ENCODE measurements around the gene UTF1.
A peak's percentile ranks its signal among the peaks of the same experiment; 100 is the strongest.

Gene UTF1

DNA sequence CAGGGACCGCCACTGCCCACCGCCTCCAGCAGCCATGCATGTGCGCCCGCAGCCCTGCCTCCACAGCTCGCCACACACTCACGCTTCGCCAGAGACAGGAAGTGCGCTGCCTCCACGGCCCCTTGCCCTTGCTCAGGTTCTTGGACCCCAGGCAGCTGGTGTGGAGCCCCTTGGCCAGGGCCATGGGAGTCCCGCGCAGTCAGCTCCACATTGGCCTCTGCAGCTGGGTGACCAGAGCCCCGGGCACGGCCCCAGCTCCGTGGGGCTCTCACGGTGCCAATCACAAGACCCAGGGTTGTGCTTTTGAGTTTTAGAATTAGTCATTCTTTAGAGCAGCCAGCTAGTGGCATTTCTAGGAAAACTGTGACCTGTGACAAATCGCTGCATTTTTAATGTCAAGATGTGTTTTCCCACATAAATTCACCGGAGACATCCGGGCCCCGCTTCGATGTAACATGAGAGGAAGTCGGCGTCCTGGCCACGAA is 4.3 kb upstream of the UTF1 start:
- H3K79me1 ChIP-seq (ENCODE audit: low read length), result no peaks in the 10 kb centered on the region
- no peak overlapping the region for H2BK120ac ChIP-seq (ENCODE audit: low read depth, low read length)
- no peak overlapping the region for H3K18ac ChIP-seq (ENCODE audit: low read length)
- no peak overlapping the region for H4K5ac ChIP-seq (ENCODE audit: low read length)
- H3K4ac ChIP-seq (ENCODE audit: low read depth, low read length), result peak overlapping the region; percentile 44
- H3K27me3 ChIP-seq (ENCODE audit: insufficient read depth, low read length, poor library complexity), result peaks cover 11% of the 10 kb centered on the region
- H3K23ac ChIP-seq (ENCODE audit: low read length), result no peak overlapping the region
- no peak overlapping the region for H3K9ac ChIP-seq (ENCODE audit: low read length)
- H3K4me2 ChIP-seq (ENCODE audit: low read length), result no peak overlapping the region
- no peaks in the 10 kb centered on the region for H3K36me3 ChIP-seq (ENCODE audit: control insufficient read depth, insufficient read depth, low read length)
- no peak overlapping the region for H3K27ac ChIP-seq (ENCODE audit: low read depth, low read length)
- no peak overlapping the region for H3K56ac ChIP-seq (ENCODE audit: low read length)
- H2AK5ac ChIP-seq (ENCODE audit: low read length), result no peak overlapping the region
- DNase-seq, result no peak
- no peak overlapping the region for H2BK15ac ChIP-seq (replicated peaks; ENCODE audit: low read depth)
- H4K8ac ChIP-seq (ENCODE audit: low read depth, low read length), result no peak overlapping the region
- H3K79me2 ChIP-seq (ENCODE audit: control insufficient read depth, insufficient read depth, low read length), result no peaks in the 10 kb centered on the region
- H3K4me3 ChIP-seq (ENCODE audit: low read length), result no peak overlapping the region
- H3K4me1 ChIP-seq (ENCODE audit: control insufficient read depth, low read depth, low read length), result no peaks in the 10 kb centered on the region
- no peak overlapping the region for H2BK5ac ChIP-seq (ENCODE audit: low read length)
- WGBS (ENCODE audit: extremely low coverage, insufficient coverage, low lambda C conversion rate), result no CpG with 5 or more reads among the region's 23 CpGs

DNA sequence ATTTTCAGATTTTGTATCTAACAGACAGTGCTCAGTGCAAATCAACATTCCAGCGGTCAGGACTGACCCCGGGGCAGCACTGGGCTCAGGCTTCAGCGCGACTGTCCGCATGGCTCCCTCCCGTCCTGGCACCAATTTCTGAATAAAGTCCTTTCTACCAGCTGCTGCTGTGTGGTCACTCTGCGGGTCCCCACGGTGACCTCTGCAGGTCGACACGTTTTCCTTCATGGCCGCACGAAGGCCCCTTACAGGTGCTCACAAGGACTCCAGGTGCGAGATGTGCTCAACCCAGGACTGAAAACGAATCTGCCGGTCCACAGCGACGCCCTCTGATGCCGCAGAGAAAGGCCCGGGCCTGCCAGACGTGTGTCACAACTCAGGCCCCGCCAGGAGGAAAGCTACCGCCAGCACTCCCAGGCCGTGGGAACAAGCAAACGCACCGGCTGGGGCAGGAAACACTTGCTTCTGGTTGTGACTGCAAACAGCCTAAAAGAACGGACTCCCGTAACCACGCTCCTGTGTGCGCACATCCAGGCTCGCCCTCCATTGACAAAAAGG is 3.7 kb upstream of the UTF1 start:
- Histone ChIP-seq H3K9ac (ENCODE audit: low read length) (no peak overlapping the region), H2BK5ac (ENCODE audit: low read length) (no peak overlapping the region), H3K4me1 (ENCODE audit: control insufficient read depth, low read depth, low read length) (no peaks in the 10 kb centered on the region), H2BK120ac (ENCODE audit: low read depth, low read length) (no peak overlapping the region), H3K4ac (ENCODE audit: low read depth, low read length) (no peak overlapping the region), H3K27ac (ENCODE audit: low read depth, low read length) (no peak overlapping the region), H3K36me3 (ENCODE audit: control insufficient read depth, insufficient read depth, low read length) (no peaks in the 10 kb centered on the region), H3K79me1 (ENCODE audit: low read length) (no peaks in the 10 kb centered on the region), H4K8ac (ENCODE audit: low read depth, low read length) (no peak overlapping the region), H3K79me2 (ENCODE audit: control insufficient read depth, insufficient read depth, low read length) (no peaks in the 10 kb centered on the region), H2AK5ac (ENCODE audit: low read length) (no peak overlapping the region), H3K56ac (ENCODE audit: low read length) (no peak overlapping the region), H3K4me2 (ENCODE audit: low read length) (no peak overlapping the region), H3K23ac (ENCODE audit: low read length) (no peak overlapping the region), H4K5ac (ENCODE audit: low read length) (no peak overlapping the region), H2BK15ac (replicated peaks; ENCODE audit: low read depth) (no peak overlapping the region), H3K4me3 (ENCODE audit: low read length) (no peak overlapping the region), H3K27me3 (ENCODE audit: insufficient read depth, low read length, poor library complexity) (peaks cover 17% of the 10 kb centered on the region), H3K18ac (ENCODE audit: low read length) (no peak overlapping the region)
- no peak for DNase-seq
- no CpG with 5 or more reads among the region's 30 CpGs for WGBS (ENCODE audit: extremely low coverage, insufficient coverage, low lambda C conversion rate)

DNA sequence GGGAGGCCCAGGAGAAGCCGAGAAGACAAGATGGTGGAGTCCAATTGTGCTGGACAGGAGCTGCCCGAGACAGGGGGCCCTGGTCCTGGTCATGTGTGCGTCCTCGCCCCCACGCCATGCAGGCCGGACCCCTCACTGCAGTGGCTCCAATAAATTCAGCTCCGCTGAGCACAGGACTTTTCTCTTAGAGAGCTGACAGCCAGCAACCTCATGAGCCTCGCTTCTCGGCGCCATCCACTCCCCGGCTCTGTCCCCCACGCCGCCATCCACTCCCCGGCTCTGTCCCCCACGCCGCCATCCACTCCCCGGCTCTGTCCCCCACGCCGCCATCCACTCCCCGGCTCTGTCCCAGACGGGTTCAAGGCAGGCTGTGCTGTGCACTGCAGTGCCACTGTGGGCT is 2.8 kb upstream of the UTF1 start:
- Histone ChIP-seq H3K36me3 (ENCODE audit: control insufficient read depth, insufficient read depth, low read length) (no peaks in the 10 kb centered on the region), H3K4me3 (ENCODE audit: low read length) (no peak overlapping the region), H4K5ac (ENCODE audit: low read length) (no peak overlapping the region), H3K18ac (ENCODE audit: low read length) (no peak overlapping the region), H2AK5ac (ENCODE audit: low read length) (no peak overlapping the region), H3K23ac (ENCODE audit: low read length) (no peak overlapping the region), H2BK15ac (replicated peaks; ENCODE audit: low read depth) (no peak overlapping the region), H2BK5ac (ENCODE audit: low read length) (no peak overlapping the region), H3K27me3 (ENCODE audit: insufficient read depth, low read length, poor library complexity) (peaks cover 24% of the 10 kb centered on the region), H3K79me1 (ENCODE audit: low read length) (no peaks in the 10 kb centered on the region), H2BK120ac (ENCODE audit: low read depth, low read length) (no peak overlapping the region), H3K9ac (ENCODE audit: low read length) (no peak overlapping the region), H3K4me2 (ENCODE audit: low read length) (no peak overlapping the region), H3K27ac (ENCODE audit: low read depth, low read length) (no peak overlapping the region), H3K4ac (ENCODE audit: low read depth, low read length) (no peak overlapping the region), H3K79me2 (ENCODE audit: control insufficient read depth, insufficient read depth, low read length) (no peaks in the 10 kb centered on the region), H3K56ac (ENCODE audit: low read length) (no peak overlapping the region), H4K8ac (ENCODE audit: low read depth, low read length) (no peak overlapping the region), H3K4me1 (ENCODE audit: control insufficient read depth, low read depth, low read length) (no peaks in the 10 kb centered on the region)
- WGBS (ENCODE audit: extremely low coverage, insufficient coverage, low lambda C conversion rate), result no CpG with 5 or more reads among the region's 21 CpGs
- no peak for DNase-seq

DNA sequence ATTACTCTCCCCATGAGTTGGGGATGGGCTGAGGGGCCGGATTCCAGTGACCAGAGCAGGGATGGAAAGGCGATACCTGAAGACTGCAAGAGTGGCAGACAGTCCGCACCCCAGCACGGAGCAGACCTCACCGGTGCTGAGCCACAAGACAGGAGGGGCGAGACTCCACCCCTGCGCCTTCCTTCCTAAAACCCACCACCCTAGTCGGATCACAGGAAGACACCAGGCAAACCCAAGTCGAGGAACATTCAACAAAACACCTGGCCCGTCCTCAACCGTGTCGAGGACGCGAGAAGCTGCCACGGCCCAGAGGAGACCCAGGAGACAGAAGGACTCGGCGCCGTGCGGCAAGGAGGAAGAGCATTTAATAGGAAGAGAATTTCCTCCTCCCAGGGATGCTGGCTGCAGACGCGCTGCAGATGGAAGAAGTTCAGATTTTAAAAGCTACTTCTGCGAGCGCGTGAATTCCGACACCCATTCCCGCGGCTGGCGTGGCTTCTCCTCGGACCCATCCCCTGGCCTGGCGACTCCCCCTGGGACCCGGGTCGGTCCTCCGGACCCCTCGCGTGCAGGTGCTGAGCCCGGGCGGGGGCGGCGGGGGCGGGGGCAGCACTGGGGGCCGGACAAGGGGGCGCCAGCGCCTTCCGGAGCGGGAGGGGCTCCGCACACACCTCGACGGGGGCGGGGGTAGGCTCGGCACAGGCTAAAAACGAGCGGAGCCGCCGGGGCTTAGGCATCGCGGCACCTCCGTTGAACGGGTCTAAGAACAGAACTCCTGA is 563 bp upstream of the UTF1 start:
- Histone ChIP-seq H3K56ac (ENCODE audit: low read length) (no peak overlapping the region), H3K4ac (ENCODE audit: low read depth, low read length) (no peak overlapping the region), H4K5ac (ENCODE audit: low read length) (no peak overlapping the region), H3K9ac (ENCODE audit: low read length) (no peak overlapping the region), H3K23ac (ENCODE audit: low read length) (no peak overlapping the region), H4K8ac (ENCODE audit: low read depth, low read length) (no peak overlapping the region), H3K4me3 (ENCODE audit: low read length) (no peak overlapping the region), H3K27me3 (ENCODE audit: insufficient read depth, low read length, poor library complexity) (peaks cover 24% of the 10 kb centered on the region), H2BK120ac (ENCODE audit: low read depth, low read length) (no peak overlapping the region), H3K36me3 (ENCODE audit: control insufficient read depth, insufficient read depth, low read length) (no peaks in the 10 kb centered on the region), H3K4me2 (ENCODE audit: low read length) (no peak overlapping the region), H3K79me2 (ENCODE audit: control insufficient read depth, insufficient read depth, low read length) (no peaks in the 10 kb centered on the region), H2BK15ac (replicated peaks; ENCODE audit: low read depth) (no peak overlapping the region), H3K18ac (ENCODE audit: low read length) (no peak overlapping the region), H2AK5ac (ENCODE audit: low read length) (no peak overlapping the region), H3K79me1 (ENCODE audit: low read length) (no peaks in the 10 kb centered on the region), H3K4me1 (ENCODE audit: control insufficient read depth, low read depth, low read length) (no peaks in the 10 kb centered on the region), H2BK5ac (ENCODE audit: low read length) (no peak overlapping the region), H3K27ac (ENCODE audit: low read depth, low read length) (no peak overlapping the region)
- no peak for DNase-seq
- no CpG with 5 or more reads among the region's 58 CpGs for WGBS (ENCODE audit: extremely low coverage, insufficient coverage, low lambda C conversion rate)

DNA sequence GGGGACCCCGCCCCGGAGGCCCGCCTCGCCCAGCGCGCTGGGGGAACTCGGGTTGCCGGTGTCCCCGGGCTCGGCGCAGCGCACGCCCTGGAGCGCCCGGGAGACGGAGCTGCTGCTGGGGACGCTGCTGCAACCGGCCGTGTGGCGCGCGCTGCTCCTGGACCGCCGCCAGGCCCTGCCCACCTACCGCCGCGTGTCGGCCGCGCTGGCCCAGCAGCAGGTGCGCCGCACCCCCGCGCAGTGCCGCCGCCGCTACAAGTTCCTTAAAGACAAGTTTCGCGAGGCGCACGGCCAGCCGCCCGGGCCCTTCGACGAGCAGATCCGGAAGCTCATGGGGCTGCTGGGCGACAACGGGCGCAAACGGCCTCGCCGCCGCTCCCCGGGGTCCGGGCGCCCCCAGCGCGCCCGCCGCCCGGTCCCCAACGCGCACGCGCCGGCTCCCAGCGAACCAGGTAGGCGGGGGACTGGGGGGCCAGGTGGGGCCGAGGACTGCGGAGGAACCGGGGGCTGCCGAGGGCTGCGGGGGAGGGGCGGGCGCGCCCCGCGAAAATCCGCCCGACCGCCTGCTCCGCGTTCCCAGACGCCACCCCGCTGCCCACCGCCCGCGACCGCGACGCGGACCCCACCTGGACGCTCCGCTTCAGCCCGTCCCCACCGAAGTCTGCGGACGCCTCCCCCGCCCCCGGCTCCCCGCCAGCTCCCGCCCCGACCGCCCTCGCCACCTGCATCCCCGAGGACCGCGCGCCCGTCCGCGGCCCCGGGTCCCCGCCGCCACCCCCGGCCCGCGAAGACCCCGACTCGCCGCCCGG is 574 bp downstream of the UTF1 start:
- Histone ChIP-seq H3K27ac (ENCODE audit: low read depth, low read length) (no peak overlapping the region), H3K79me2 (ENCODE audit: control insufficient read depth, insufficient read depth, low read length) (no peaks in the 10 kb centered on the region), H3K18ac (ENCODE audit: low read length) (no peak overlapping the region), H3K79me1 (ENCODE audit: low read length) (no peaks in the 10 kb centered on the region), H3K23ac (ENCODE audit: low read length) (no peak overlapping the region), H2BK5ac (ENCODE audit: low read length) (no peak overlapping the region), H3K56ac (ENCODE audit: low read length) (no peak overlapping the region), H4K5ac (ENCODE audit: low read length) (no peak overlapping the region), H4K8ac (ENCODE audit: low read depth, low read length) (no peak overlapping the region), H3K4me1 (ENCODE audit: control insufficient read depth, low read depth, low read length) (no peaks in the 10 kb centered on the region), H2BK120ac (ENCODE audit: low read depth, low read length) (no peak overlapping the region), H3K9ac (ENCODE audit: low read length) (no peak overlapping the region), H3K27me3 (ENCODE audit: insufficient read depth, low read length, poor library complexity) (peaks cover 30% of the 10 kb centered on the region), H2AK5ac (ENCODE audit: low read length) (no peak overlapping the region), H3K4ac (ENCODE audit: low read depth, low read length) (no peak overlapping the region), H2BK15ac (replicated peaks; ENCODE audit: low read depth) (no peak overlapping the region), H3K4me3 (ENCODE audit: low read length) (no peak overlapping the region), H3K4me2 (ENCODE audit: low read length) (no peak overlapping the region), H3K36me3 (ENCODE audit: control insufficient read depth, insufficient read depth, low read length) (no peaks in the 10 kb centered on the region)
- no CpG with 5 or more reads among the region's 122 CpGs for WGBS (ENCODE audit: extremely low coverage, insufficient coverage, low lambda C conversion rate)
- peak; percentile 31 for DNase-seq

All from mesendoderm (in vitro differentiated cells).